Stimulated activated memory B cell treated with anti-CD40 and anti-IgM and Interleukin-4, amounts not matched to agents 10 μg/mL and 1 μg/mL and 100 μg/mL, for 72 hours (primary cell): Measurements from ENCODE around the gene FAM167B.
"Not testable (repeated sequence)": the region's sequence is repeated elsewhere in the genome, so short reads cannot be mapped to it uniquely, and the experiment has no call there.

Source experiments
- ATAC-seq: fragments of 150-1000 bp; cut with Tn5 transposase; 2 replicates; pipeline ENCODE4 v1.10.0; 2021
- H3K27ac Mint-ChIP-seq: one replicate; pipeline ENCODE4 v1.8.0; 2022; ENCODE audit warnings: mild to moderate bottlenecking, mixed read lengths
- H3K27me3 Mint-ChIP-seq: one replicate; pipeline ENCODE4 v1.8.0; 2022; ENCODE audit warnings: mixed read lengths
- H3K36me3 Mint-ChIP-seq: one replicate; pipeline ENCODE4 v1.8.0; 2022; ENCODE audit warnings: mixed read lengths
- H3K4me1 Mint-ChIP-seq: one replicate; pipeline ENCODE4 v1.8.0; 2022; ENCODE audit warnings: mixed read lengths
- H3K4me3 Mint-ChIP-seq: one replicate; pipeline ENCODE4 v1.8.0; 2022; ENCODE audit warnings: mild to moderate bottlenecking, moderate library complexity, mixed read lengths
- H3K9me3 Mint-ChIP-seq: one replicate; pipeline ENCODE4 v1.8.0; 2022; ENCODE audit warnings: mixed read lengths

Gene FAM167B

GRCh38 chr1:32266921-32267591, 20.0 kb downstream of the FAM167B start:
- H3K36me3 Mint-ChIP-seq: peaks cover 6% of the 10 kb centered on the region
- ATAC-seq: no peak

GRCh38 chr1:32269744-32270143, 22.7 kb downstream of the FAM167B start:
- ATAC-seq: no peak
- Mint-ChIP-seq H3K27me3 (no peaks in the 10 kb centered on the region), H3K36me3 (peaks cover 16% of the 10 kb centered on the region), H3K9me3 (no peaks in the 10 kb centered on the region), H3K4me1 (peaks cover 43% of the 10 kb centered on the region), H3K4me3 (no peak overlapping the region), H3K27ac (no peak overlapping the region)

More at GRCh38 chr1:32266921-32267591, 20.0 kb downstream of the FAM167B start:
- Mint-ChIP-seq H3K9me3 (no peaks in the 10 kb centered on the region), H3K4me3 (no peak overlapping the region), H3K4me1 (peaks cover 30% of the 10 kb centered on the region), H3K27me3 (no peaks in the 10 kb centered on the region), H3K27ac (peak overlapping the region; percentile 65)

- H3K36me3 Mint-ChIP-seq: peaks cover 25% of the 10 kb centered on the region
Measured at GRCh38 chr1:32272557-32273390, 25.8 kb downstream of the FAM167B start.

GRCh38 chr1:32273391-32274208, 26.6 kb downstream of the FAM167B start:
- Mint-ChIP-seq H3K9me3 (no peaks in the 10 kb centered on the region), H3K4me1 (peaks cover 30% of the 10 kb centered on the region), H3K36me3 (peaks cover 26% of the 10 kb centered on the region), H3K4me3 (peak overlapping the region; percentile 7), H3K27me3 (no peaks in the 10 kb centered on the region), H3K27ac (peak overlapping the region; percentile 33)
- peak; percentile 62 for ATAC-seq

More at GRCh38 chr1:32272557-32273390, 25.8 kb downstream of the FAM167B start:
- Mint-ChIP-seq H3K9me3 (no peaks in the 10 kb centered on the region), H3K4me1 (peaks cover 30% of the 10 kb centered on the region), H3K4me3 (no peak overlapping the region), H3K27me3 (no peaks in the 10 kb centered on the region), H3K27ac (peak overlapping the region; percentile 33)
- no peak for ATAC-seq

- ATAC-seq: no peak
- Mint-ChIP-seq H3K27me3 (no peaks in the 10 kb centered on the region), H3K36me3 (peaks cover 38% of the 10 kb centered on the region), H3K9me3 (no peaks in the 10 kb centered on the region), H3K4me3 (no peak overlapping the region), H3K4me1 (peaks cover 30% of the 10 kb centered on the region), H3K27ac (peak overlapping the region; percentile 33)
Measured at GRCh38 chr1:32274646-32275340, 27.8 kb downstream of the FAM167B start.

- Mint-ChIP-seq H3K27ac (no peak overlapping the region), H3K4me3 (no peak overlapping the region)
- ATAC-seq: peak; percentile 65
Measured at GRCh38 chr1:32275424-32275823, 28.4 kb downstream of the FAM167B start.

GRCh38 chr1:32276032-32276782, 29.2 kb downstream of the FAM167B start:
- Mint-ChIP-seq H3K9me3 (no peaks in the 10 kb centered on the region), H3K4me3 (no peak overlapping the region), H3K27me3 (no peaks in the 10 kb centered on the region), H3K27ac (no peak overlapping the region), H3K4me1 (peaks cover 30% of the 10 kb centered on the region), H3K36me3 (peaks cover 45% of the 10 kb centered on the region)
- ATAC-seq: no peak

More at GRCh38 chr1:32275424-32275823, 28.4 kb downstream of the FAM167B start:
- Mint-ChIP-seq H3K4me1 (peaks cover 30% of the 10 kb centered on the region), H3K27me3 (no peaks in the 10 kb centered on the region), H3K9me3 (no peaks in the 10 kb centered on the region), H3K36me3 (peaks cover 43% of the 10 kb centered on the region)

- peaks cover 18% of the 10 kb centered on the region for H3K36me3 Mint-ChIP-seq
- not testable (repeated sequence) for H3K27me3 Mint-ChIP-seq, H3K9me3 Mint-ChIP-seq, ATAC-seq, H3K4me1 Mint-ChIP-seq, H3K4me3 Mint-ChIP-seq, H3K27ac Mint-ChIP-seq
Measured at GRCh38 chr1:32284777-32285176, 37.8 kb downstream of the FAM167B start.

- ATAC-seq: no peak
- H3K27me3 Mint-ChIP-seq: no peaks in the 10 kb centered on the region
Measured at GRCh38 chr1:32285658-32286057, 38.6 kb downstream of the FAM167B start.

GRCh38 chr1:32286763-32287162, 39.7 kb downstream of the FAM167B start:
- no peak overlapping the region for H3K4me3 Mint-ChIP-seq
- H3K27ac Mint-ChIP-seq: no peak overlapping the region

More at GRCh38 chr1:32285658-32286057, 38.6 kb downstream of the FAM167B start:
- Mint-ChIP-seq H3K4me3 (no peak overlapping the region), H3K4me1 (no peaks in the 10 kb centered on the region), H3K9me3 (no peaks in the 10 kb centered on the region), H3K27ac (no peak overlapping the region), H3K36me3 (peaks cover 11% of the 10 kb centered on the region)

GRCh38 chr1:32289256-32289655, 42.2 kb downstream of the FAM167B start:
- H3K4me1 Mint-ChIP-seq: peaks cover 22% of the 10 kb centered on the region
- ATAC-seq: no peak
- no peaks in the 10 kb centered on the region for H3K9me3 Mint-ChIP-seq
- no peak overlapping the region for H3K27ac Mint-ChIP-seq
- H3K27me3 Mint-ChIP-seq: no peaks in the 10 kb centered on the region
- peaks cover 17% of the 10 kb centered on the region for H3K36me3 Mint-ChIP-seq
- no peak overlapping the region for H3K4me3 Mint-ChIP-seq

More at GRCh38 chr1:32286763-32287162, 39.7 kb downstream of the FAM167B start:
- ATAC-seq: no peak
- Mint-ChIP-seq H3K27me3 (no peaks in the 10 kb centered on the region), H3K9me3 (no peaks in the 10 kb centered on the region), H3K36me3 (peaks cover 11% of the 10 kb centered on the region), H3K4me1 (peaks cover 6% of the 10 kb centered on the region)

GRCh38 chr1:32291145-32291707, 44.2 kb downstream of the FAM167B start:
- no peak for ATAC-seq
- Mint-ChIP-seq H3K9me3 (no peaks in the 10 kb centered on the region), H3K4me1 (peaks cover 40% of the 10 kb centered on the region), H3K27me3 (no peaks in the 10 kb centered on the region), H3K4me3 (peak overlapping the region; percentile 94), H3K36me3 (peaks cover 21% of the 10 kb centered on the region), H3K27ac (peak overlapping the region; percentile 95)

GRCh38 chr1:32291708-32292538, 44.9 kb downstream of the FAM167B start, which contains the start of gene HDAC1:
Gene HDAC1 (plus strand): TSS chr1:32292083. CDS start chr1:32292170, 87 bp downstream.
- H3K4me1 Mint-ChIP-seq: peaks cover 47% of the 10 kb centered on the region
- H3K4me3 Mint-ChIP-seq: peak within 1 kb of the TSS; percentile 94
- peak; percentile 100 for ATAC-seq
- H3K27ac Mint-ChIP-seq: peak within 1 kb of the TSS; percentile 95
- H3K36me3 Mint-ChIP-seq: peaks cover 28% of the 10 kb centered on the region
- H3K27me3 Mint-ChIP-seq: no peaks in the 10 kb centered on the region
- H3K9me3 Mint-ChIP-seq: no peaks in the 10 kb centered on the region
